ENCODE measurements around the gene CNTN2. TPM values are rescaled to one million over a fixed set of nuclear protein-coding genes. Genes with fewer than 3 reads are reported as not detected.
A peak's percentile ranks its signal among the peaks of the same experiment; 100 is the strongest.

The CNTN2 gene
- polyA plus RNA-seq, 4 donors = under 0.01 to 1.7 (median 0.35) TPM; not detected in 1

DNA sequence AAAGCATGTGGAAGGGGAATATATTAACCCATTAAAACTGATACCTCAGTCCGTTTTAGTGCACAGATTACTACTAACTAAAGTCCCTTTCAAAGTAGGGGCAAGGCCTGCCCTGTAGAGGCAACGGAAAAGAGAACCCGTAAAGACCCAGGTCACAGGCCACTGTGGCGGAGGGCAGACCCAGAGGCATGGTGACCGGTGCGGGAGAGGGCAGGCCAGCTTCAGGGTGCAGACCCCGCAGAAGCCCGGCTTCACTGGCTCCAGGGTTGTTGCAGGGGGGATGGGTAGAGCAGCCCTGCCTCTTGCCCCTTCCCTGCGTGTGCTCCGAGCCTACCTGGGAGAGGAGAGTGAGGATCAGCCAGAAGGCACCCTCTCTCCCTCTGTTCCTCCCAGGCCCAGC, 17.7 kb downstream of the CNTN2 start:
- FAIRE-seq (no peak), DNase-seq (no peak)
- no peaks in the 10 kb centered on the region for H3K27me3 ChIP-seq (ENCODE audit: control insufficient read depth in 3 of 3, insufficient read depth in 3 of 3, low read length in 3 of 3)
- no peak overlapping the region for H3K4me3 ChIP-seq (ENCODE audit: low read depth in 1 of 3, low read length in 3 of 3)
- no peaks in the 10 kb centered on the region for H3K4me1 ChIP-seq (ENCODE audit: control insufficient read depth in 3 of 3, insufficient read depth in 2 of 3, low read depth in 1 of 3, low read length in 2 of 3)
- no peak overlapping the region for H3K27ac ChIP-seq (ENCODE audit: low read depth in 1 of 3, low read length in 2 of 3)
- no peaks in the 10 kb centered on the region for H3K9me3 ChIP-seq (ENCODE audit: control insufficient read depth in 2 of 2, insufficient read depth in 1 of 2, low read depth in 1 of 2, low read length in 1 of 2)
- WGBS, 3 donors = 82 to 98% (median 95%) methylated on average over 9 to 10 of the region's 10 CpGs
- H3K36me3 ChIP-seq (ENCODE audit: control insufficient read depth in 3 of 3, insufficient read depth in 2 of 3, low read depth in 1 of 3, low read length in 3 of 3) = no peaks in the 10 kb centered on the region

DNA sequence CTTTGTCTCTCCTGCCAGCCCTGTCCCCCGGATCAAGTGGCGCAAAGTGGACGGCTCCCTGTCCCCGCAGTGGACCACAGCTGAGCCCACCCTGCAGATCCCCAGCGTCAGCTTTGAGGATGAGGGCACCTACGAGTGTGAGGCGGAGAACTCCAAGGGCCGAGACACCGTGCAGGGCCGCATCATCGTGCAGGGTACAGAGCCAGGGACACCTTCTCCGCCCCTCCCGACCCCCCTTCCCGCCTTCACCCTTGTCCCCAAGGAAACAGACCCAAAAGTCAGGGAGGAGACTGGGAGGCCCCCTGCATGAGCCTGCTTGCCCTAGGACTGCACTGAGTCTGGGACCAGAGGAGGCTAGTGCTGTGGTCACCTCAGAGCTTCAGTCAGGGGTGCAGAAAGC, 18.2 kb downstream of the CNTN2 start:
- Histone ChIP-seq H3K27me3 (ENCODE audit: control insufficient read depth in 3 of 3, insufficient read depth in 3 of 3, low read length in 3 of 3) (no peaks in the 10 kb centered on the region), H3K4me3 (ENCODE audit: low read depth in 1 of 3, low read length in 3 of 3) (no peak overlapping the region), H3K9me3 (ENCODE audit: control insufficient read depth in 2 of 2, insufficient read depth in 1 of 2, low read depth in 1 of 2, low read length in 1 of 2) (no peaks in the 10 kb centered on the region), H3K36me3 (ENCODE audit: control insufficient read depth in 3 of 3, insufficient read depth in 2 of 3, low read depth in 1 of 3, low read length in 3 of 3) (no peaks in the 10 kb centered on the region), H3K27ac (ENCODE audit: low read depth in 1 of 3, low read length in 2 of 3) (no peak overlapping the region), H3K4me1 (ENCODE audit: control insufficient read depth in 3 of 3, insufficient read depth in 2 of 3, low read depth in 1 of 3, low read length in 2 of 3) (no peaks in the 10 kb centered on the region)
- DNase-seq (no peak), FAIRE-seq (no peak)
- WGBS, 3 donors = 75 to 81% (median 79%) methylated on average over 14 of the region's 14 CpGs

DNA sequence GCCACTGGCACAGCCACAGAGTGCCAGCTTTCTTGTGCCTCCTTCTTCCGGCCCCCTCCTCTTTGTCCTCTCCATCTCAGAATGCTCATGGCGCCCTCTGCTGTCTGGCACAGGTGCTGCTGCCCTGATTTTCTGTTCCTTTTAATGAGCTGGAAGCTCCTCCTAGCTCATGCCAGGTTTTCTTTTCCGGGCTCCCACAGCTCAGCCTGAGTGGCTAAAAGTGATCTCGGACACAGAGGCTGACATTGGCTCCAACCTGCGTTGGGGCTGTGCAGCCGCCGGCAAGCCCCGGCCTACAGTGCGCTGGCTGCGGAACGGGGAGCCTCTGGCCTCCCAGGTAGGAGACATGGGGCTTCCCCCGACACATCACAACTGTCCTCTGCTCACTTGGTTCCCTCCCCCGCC, 18.7 kb downstream of the CNTN2 start:
- H3K27ac ChIP-seq (ENCODE audit: low read depth in 1 of 3, low read length in 2 of 3) = no peak overlapping the region
- no peaks in the 10 kb centered on the region for H3K27me3 ChIP-seq (ENCODE audit: control insufficient read depth in 3 of 3, insufficient read depth in 3 of 3, low read length in 3 of 3)
- H3K4me3 ChIP-seq (ENCODE audit: low read depth in 1 of 3, low read length in 3 of 3) = no peak overlapping the region
- H3K36me3 ChIP-seq (ENCODE audit: control insufficient read depth in 3 of 3, insufficient read depth in 2 of 3, low read depth in 1 of 3, low read length in 3 of 3) = no peaks in the 10 kb centered on the region
- no peaks in the 10 kb centered on the region for H3K4me1 ChIP-seq (ENCODE audit: control insufficient read depth in 3 of 3, insufficient read depth in 2 of 3, low read depth in 1 of 3, low read length in 2 of 3)
- no peaks in the 10 kb centered on the region for H3K9me3 ChIP-seq (ENCODE audit: control insufficient read depth in 2 of 2, insufficient read depth in 1 of 2, low read depth in 1 of 2, low read length in 1 of 2)
- peak; percentile 50 to 85 for DNase-seq
- no peak for FAIRE-seq
- 36 to 41% (median 39%) methylated on average over 13 of the region's 13 CpGs for WGBS, 3 donors

DNA sequence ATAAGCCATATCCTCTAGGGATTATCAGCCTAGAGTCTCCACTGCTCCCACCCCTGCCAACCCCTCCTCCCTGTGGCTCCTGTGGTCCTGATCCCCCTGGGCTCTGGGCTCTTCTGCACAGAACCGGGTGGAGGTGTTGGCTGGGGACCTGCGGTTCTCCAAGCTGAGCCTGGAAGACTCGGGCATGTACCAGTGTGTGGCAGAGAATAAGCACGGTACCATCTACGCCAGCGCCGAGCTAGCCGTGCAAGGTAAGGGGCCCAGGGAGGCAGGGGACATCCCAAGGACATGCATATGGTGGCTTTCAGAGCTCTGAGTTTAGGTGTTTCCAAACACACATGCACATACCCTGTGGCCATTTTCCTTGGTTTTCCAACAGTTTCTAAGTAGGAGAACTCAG, 19.3 kb downstream of the CNTN2 start:
- no peaks in the 10 kb centered on the region for H3K4me1 ChIP-seq (ENCODE audit: control insufficient read depth in 3 of 3, insufficient read depth in 2 of 3, low read depth in 1 of 3, low read length in 2 of 3)
- H3K36me3 ChIP-seq (ENCODE audit: control insufficient read depth in 3 of 3, insufficient read depth in 2 of 3, low read depth in 1 of 3, low read length in 3 of 3) = no peaks in the 10 kb centered on the region
- FAIRE-seq = no peak
- no peaks in the 10 kb centered on the region for H3K9me3 ChIP-seq (ENCODE audit: control insufficient read depth in 2 of 2, insufficient read depth in 1 of 2, low read depth in 1 of 2, low read length in 1 of 2)
- no peak overlapping the region for H3K4me3 ChIP-seq (ENCODE audit: low read depth in 1 of 3, low read length in 3 of 3)
- H3K27me3 ChIP-seq (ENCODE audit: control insufficient read depth in 3 of 3, insufficient read depth in 3 of 3, low read length in 3 of 3) = no peaks in the 10 kb centered on the region
- H3K27ac ChIP-seq (ENCODE audit: low read depth in 1 of 3, low read length in 2 of 3) = no peak overlapping the region
- no peak for DNase-seq
- WGBS, 3 donors = 90 to 94% (median 90%) methylated on average over 8 of the region's 8 CpGs

DNA sequence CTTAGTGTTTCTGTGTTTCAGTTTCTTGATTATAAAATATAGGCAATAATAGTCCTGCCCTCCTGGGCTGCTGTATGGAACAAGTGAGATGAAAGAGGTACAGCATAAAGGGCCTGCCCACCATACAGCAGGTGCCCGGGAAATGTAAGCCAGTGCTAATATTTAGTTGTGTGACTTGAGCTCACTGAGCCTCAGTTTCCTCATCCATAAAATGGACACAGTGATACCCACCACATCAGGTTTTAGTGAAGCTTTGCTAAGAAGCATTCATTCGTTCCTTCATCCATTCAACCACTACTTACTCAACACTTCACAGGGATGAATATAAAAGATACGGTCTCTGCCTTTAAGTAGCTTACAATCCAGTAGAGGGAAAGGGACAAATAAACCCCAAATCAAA, 19.9 kb downstream of the CNTN2 start:
- no peak overlapping the region for H3K4me3 ChIP-seq (ENCODE audit: low read depth in 1 of 3, low read length in 3 of 3)
- no peaks in the 10 kb centered on the region for H3K9me3 ChIP-seq (ENCODE audit: control insufficient read depth in 2 of 2, insufficient read depth in 1 of 2, low read depth in 1 of 2, low read length in 1 of 2)
- no peaks in the 10 kb centered on the region for H3K27me3 ChIP-seq (ENCODE audit: control insufficient read depth in 3 of 3, insufficient read depth in 3 of 3, low read length in 3 of 3)
- WGBS, 3 donors = 84 to 89% (median 84%) methylated on average over 3 of the region's 3 CpGs
- no peak for FAIRE-seq
- DNase-seq = no peak
- no peak overlapping the region for H3K27ac ChIP-seq (ENCODE audit: low read depth in 1 of 3, low read length in 2 of 3)
- H3K36me3 ChIP-seq (ENCODE audit: control insufficient read depth in 3 of 3, insufficient read depth in 2 of 3, low read depth in 1 of 3, low read length in 3 of 3) = no peaks in the 10 kb centered on the region
- H3K4me1 ChIP-seq (ENCODE audit: control insufficient read depth in 3 of 3, insufficient read depth in 2 of 3, low read depth in 1 of 3, low read length in 2 of 3) = no peaks in the 10 kb centered on the region

DNA sequence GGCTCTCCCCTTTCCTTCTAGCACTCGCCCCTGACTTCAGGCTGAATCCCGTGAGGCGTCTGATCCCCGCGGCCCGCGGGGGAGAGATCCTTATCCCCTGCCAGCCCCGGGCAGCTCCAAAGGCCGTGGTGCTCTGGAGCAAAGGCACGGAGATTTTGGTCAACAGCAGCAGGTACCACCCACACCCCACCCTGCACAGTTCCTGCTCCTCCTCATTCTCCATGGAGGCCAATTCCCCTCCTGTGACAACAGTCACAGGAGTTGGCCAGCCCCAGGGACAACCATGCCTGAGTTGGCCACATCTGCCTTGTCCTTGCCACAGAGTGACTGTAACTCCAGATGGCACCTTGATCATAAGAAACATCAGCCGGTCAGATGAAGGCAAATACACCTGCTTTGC, 21.3 kb downstream of the CNTN2 start:
- no peak for DNase-seq
- H3K4me1 ChIP-seq (ENCODE audit: control insufficient read depth in 3 of 3, insufficient read depth in 2 of 3, low read depth in 1 of 3, low read length in 2 of 3) = no peaks in the 10 kb centered on the region
- no peak overlapping the region for H3K4me3 ChIP-seq (ENCODE audit: low read depth in 1 of 3, low read length in 3 of 3)
- H3K27me3 ChIP-seq (ENCODE audit: control insufficient read depth in 3 of 3, insufficient read depth in 3 of 3, low read length in 3 of 3) = no peaks in the 10 kb centered on the region
- H3K9me3 ChIP-seq (ENCODE audit: control insufficient read depth in 2 of 2, insufficient read depth in 1 of 2, low read depth in 1 of 2, low read length in 1 of 2) = no peaks in the 10 kb centered on the region
- 81 to 83% (median 82%) methylated on average over 11 of the region's 11 CpGs for WGBS, 3 donors
- no peak overlapping the region for H3K27ac ChIP-seq (ENCODE audit: low read depth in 1 of 3, low read length in 2 of 3)
- no peaks in the 10 kb centered on the region for H3K36me3 ChIP-seq (ENCODE audit: control insufficient read depth in 3 of 3, insufficient read depth in 2 of 3, low read depth in 1 of 3, low read length in 3 of 3)
- FAIRE-seq = no peak

DNA sequence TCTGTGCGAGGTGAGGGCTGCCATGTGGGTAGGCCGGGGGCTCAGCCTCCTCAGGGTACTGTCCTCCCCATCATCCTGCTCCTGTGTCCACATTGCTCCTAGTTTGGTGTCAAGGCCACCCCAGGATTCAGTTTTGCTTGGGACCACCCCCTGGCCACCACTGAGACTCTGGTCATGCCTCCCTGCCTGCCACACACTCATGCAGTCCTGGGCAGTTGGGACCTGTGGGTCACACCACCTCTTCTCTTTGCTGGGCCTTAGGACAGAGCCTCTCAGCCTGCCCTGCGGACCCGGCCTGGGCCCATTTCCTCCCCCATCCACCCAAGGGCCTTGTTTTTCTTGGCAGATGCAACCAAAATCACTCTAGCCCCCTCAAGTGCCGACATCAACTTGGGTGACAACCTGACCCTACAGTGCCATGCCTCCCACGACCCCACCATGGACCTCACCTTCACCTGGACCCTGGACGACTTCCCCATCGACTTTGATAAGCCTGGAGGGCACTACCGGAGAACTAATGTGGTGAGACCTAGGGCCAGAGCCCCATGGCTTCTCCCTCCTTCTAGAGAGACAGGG, 21.8 kb downstream of the CNTN2 start:
- no peak for FAIRE-seq
- WGBS, 3 donors = 85 to 90% (median 85%) methylated on average over 9 of the region's 9 CpGs

DNA sequence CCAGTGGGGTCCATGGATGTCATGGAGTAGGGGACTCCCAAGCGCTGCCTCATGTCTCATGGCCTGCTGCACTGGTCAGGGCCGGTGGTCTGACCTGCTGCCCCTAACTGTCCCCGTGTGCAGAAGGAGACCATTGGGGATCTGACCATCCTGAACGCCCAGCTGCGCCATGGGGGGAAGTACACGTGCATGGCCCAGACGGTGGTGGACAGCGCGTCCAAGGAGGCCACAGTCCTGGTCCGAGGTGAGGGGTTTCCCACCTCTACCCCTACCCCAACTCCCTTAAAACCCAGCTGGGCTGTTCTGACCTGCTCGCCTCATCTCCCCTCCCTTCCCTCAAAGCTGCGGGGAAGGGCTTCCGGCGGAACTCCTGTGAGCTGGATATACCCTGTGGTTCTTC, 22.7 kb downstream of the CNTN2 start:
- FAIRE-seq = no peak
- H3K4me3 ChIP-seq (ENCODE audit: low read depth in 1 of 3, low read length in 3 of 3) = no peak overlapping the region
- WGBS, 3 donors = 87 to 91% (median 91%) methylated on average over 14 of the region's 14 CpGs
- no peaks in the 10 kb centered on the region for H3K27me3 ChIP-seq (ENCODE audit: control insufficient read depth in 3 of 3, insufficient read depth in 3 of 3, low read length in 3 of 3)
- H3K27ac ChIP-seq (ENCODE audit: low read depth in 1 of 3, low read length in 2 of 3) = no peak overlapping the region
- H3K36me3 ChIP-seq (ENCODE audit: control insufficient read depth in 3 of 3, insufficient read depth in 2 of 3, low read depth in 1 of 3, low read length in 3 of 3) = no peaks in the 10 kb centered on the region
- no peak for DNase-seq
- no peaks in the 10 kb centered on the region for H3K9me3 ChIP-seq (ENCODE audit: control insufficient read depth in 2 of 2, insufficient read depth in 1 of 2, low read depth in 1 of 2, low read length in 1 of 2)
- no peaks in the 10 kb centered on the region for H3K4me1 ChIP-seq (ENCODE audit: control insufficient read depth in 3 of 3, insufficient read depth in 2 of 3, low read depth in 1 of 3, low read length in 2 of 3)

More for the DNA sequence above, 21.8 kb downstream of the CNTN2 start:
- Histone ChIP-seq H3K27me3 (ENCODE audit: control insufficient read depth in 3 of 3, insufficient read depth in 3 of 3, low read length in 3 of 3) (no peaks in the 10 kb centered on the region), H3K9me3 (ENCODE audit: control insufficient read depth in 2 of 2, insufficient read depth in 1 of 2, low read depth in 1 of 2, low read length in 1 of 2) (no peaks in the 10 kb centered on the region), H3K27ac (ENCODE audit: low read depth in 1 of 3, low read length in 2 of 3) (no peak overlapping the region), H3K4me1 (ENCODE audit: control insufficient read depth in 3 of 3, insufficient read depth in 2 of 3, low read depth in 1 of 3, low read length in 2 of 3) (no peaks in the 10 kb centered on the region), H3K4me3 (ENCODE audit: low read depth in 1 of 3, low read length in 3 of 3) (no peak overlapping the region), H3K36me3 (ENCODE audit: control insufficient read depth in 3 of 3, insufficient read depth in 2 of 3, low read depth in 1 of 3, low read length in 3 of 3) (no peaks in the 10 kb centered on the region)
- DNase-seq = no peak

DNA sequence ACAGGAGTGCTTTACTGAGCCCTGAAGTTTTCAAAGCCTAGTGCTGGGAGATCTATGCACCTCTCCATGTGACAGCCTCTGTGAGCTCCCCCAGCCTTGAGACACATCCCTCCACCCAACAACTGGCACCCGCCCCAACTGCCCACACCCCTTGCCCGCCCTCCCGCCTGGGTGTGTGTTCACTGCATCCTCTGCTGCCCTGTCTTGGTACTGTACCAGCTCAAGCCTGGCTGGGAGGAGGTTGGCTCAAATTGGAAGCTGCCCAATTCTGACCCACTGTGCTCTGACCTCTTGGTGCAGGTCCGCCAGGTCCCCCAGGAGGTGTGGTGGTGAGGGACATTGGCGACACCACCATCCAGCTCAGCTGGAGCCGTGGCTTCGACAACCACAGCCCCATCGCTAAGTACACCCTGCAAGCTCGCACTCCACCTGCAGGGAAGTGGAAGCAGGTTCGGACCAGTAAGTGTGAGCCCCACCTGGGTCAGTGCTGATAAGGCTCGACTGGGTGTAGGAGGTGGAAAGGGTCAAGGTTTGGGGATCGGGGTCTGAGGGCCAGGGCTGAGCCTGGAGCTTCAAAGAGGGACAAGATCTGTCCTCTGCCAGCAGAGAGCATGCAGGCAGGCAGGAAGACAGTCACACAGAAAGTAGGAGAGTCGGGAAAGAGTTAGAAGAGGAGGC, 23.3 kb downstream of the CNTN2 start:
- no peaks in the 10 kb centered on the region for H3K27me3 ChIP-seq (ENCODE audit: control insufficient read depth in 3 of 3, insufficient read depth in 3 of 3, low read length in 3 of 3)
- H3K9me3 ChIP-seq (ENCODE audit: control insufficient read depth in 2 of 2, insufficient read depth in 1 of 2, low read depth in 1 of 2, low read length in 1 of 2) = no peaks in the 10 kb centered on the region
- no peak overlapping the region for H3K4me3 ChIP-seq (ENCODE audit: low read depth in 1 of 3, low read length in 3 of 3)
- H3K27ac ChIP-seq (ENCODE audit: low read depth in 1 of 3, low read length in 2 of 3) = no peak overlapping the region
- DNase-seq = no peak
- no peaks in the 10 kb centered on the region for H3K36me3 ChIP-seq (ENCODE audit: control insufficient read depth in 3 of 3, insufficient read depth in 2 of 3, low read depth in 1 of 3, low read length in 3 of 3)
- WGBS, 3 donors = 28 to 58% (median 36%) methylated on average over 13 of the region's 13 CpGs
- FAIRE-seq = no peak
- H3K4me1 ChIP-seq (ENCODE audit: control insufficient read depth in 3 of 3, insufficient read depth in 2 of 3, low read depth in 1 of 3, low read length in 2 of 3) = no peaks in the 10 kb centered on the region
